ENCODE results near the gene FADS6. TPM values are rescaled to one million over a fixed set of nuclear protein-coding genes. Genes with fewer than 3 reads are reported as not detected.

The FADS6 gene
- polyA plus RNA-seq, 3 donors, result not detected

- Histone ChIP-seq H3K79me2 (ENCODE audit: insufficient read depth, low read length) (no peaks in the 10 kb centered on the region), H3K9ac (ENCODE audit: insufficient read depth, low read length, poor library complexity, severe bottlenecking) (no peak overlapping the region), H3K27me3 (ENCODE audit: control insufficient read depth in 2 of 2, insufficient read depth in 2 of 2, low read length in 2 of 2) (peaks cover 0 to 10% of the 10 kb centered on the region in 2 donors), H3K4me2 (replicated peaks; ENCODE audit: extremely low read depth, low read length, poor library complexity, severe bottlenecking) (peak overlapping the region; percentile 81), H3K36me3 (replicated peaks in 1 of 2; ENCODE audit: control insufficient read depth in 1 of 2, insufficient read depth in 2 of 2, low read length in 2 of 2) (peaks cover 17 to 25% of the 10 kb centered on the region in 2 donors), H3K4me1 (ENCODE audit: control insufficient read depth in 1 of 2, insufficient read depth in 2 of 2, low read length in 2 of 2) (peaks cover 23 to 38% of the 10 kb centered on the region in 2 donors), H3K27ac (ENCODE audit: low read depth in 1 of 2, low read length in 2 of 2) (no peak overlapping the region), H3K4me3 (replicated peaks in 1 of 3; ENCODE audit: low read depth in 2 of 3, low read length in 3 of 3) (peak overlapping the region in 1 of 3 experiments; percentile 68), H3K9me3 (replicated peaks in 1 of 2; ENCODE audit: control insufficient read depth in 1 of 2, insufficient read depth in 1 of 2, low read length in 2 of 2) (no peaks in the 10 kb centered on the region), H2AFZ (ENCODE audit: insufficient read depth, low read depth, low read length, poor library complexity, severe bottlenecking) (peak overlapping the region; percentile 77), H4K20me1 (ENCODE audit: insufficient read depth, low read length) (no peaks in the 10 kb centered on the region)
- peaks cover 30% of the 10 kb centered on the region in 2 donors for H3K36me3 Mint-ChIP-seq
- peaks cover 0 to 3% (median 0%) of the 10 kb centered on the region in 7 donors for H3K9me3 Mint-ChIP-seq
- 96% methylated on average over 3 of the region's 8 CpGs for WGBS (ENCODE audit: insufficient coverage)
- H3K4me3 Mint-ChIP-seq, result peak overlapping the region; percentile 34 to 39
- H3K4me1 Mint-ChIP-seq, result peaks cover 27% of the 10 kb centered on the region
- H3K27me3 Mint-ChIP-seq (ENCODE audit: low read depth in 3 of 3), result peaks cover 11 to 22% (median 17%) of the 10 kb centered on the region in 3 donors
- H3K27ac Mint-ChIP-seq, result peak overlapping the region in 4 of 7 donors; percentile 5 to 79 (median 56)
- intact Hi-C loops (cut with micrococcal nuclease), result no loop called here
- DNase-seq, result no peak
- TF ChIP-seq CTCF (IDR thresholded peaks at IDR 0.05), result no peak
Observed at GRCh38 chr17:74842146-74842598, 51.3 kb downstream of the FADS6 start.

DNA sequence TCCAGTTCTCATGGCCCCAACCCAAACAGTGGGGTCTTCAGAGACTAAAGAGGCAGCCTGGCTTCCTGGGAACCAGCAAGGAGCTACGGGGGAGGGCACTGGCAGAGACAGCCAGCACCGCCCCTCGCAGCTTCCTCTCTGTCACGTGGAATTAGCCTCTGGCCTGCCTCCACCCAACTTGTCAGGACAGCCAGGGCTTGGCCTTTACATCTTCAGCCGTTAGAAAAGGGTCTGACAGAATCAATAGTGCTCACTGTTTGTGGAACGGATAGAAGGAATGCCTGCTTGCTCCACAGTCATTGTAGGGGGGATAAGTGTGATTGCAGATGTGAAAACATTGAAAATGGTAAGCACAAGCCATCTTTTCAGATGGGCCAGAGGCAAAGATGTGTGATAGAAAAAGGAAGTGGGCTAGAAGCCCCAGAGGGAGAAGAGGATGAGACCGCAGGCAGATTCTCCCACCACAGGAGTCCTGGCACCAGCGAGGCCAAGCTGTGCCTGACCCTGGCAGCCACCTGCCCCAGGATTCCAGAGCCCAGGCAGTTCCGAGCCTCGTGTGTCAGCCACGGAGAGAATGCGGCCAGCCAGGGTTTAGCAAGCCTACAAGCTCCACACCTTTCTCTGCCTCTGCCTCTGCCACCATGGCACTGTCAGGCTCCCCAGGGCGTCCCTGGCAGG, 52.3 kb downstream of the FADS6 start:
- Histone ChIP-seq H3K4me2 (replicated peaks; ENCODE audit: extremely low read depth, low read length, poor library complexity, severe bottlenecking) (peak overlapping the region; percentile 81), H3K9ac (ENCODE audit: insufficient read depth, low read length, poor library complexity, severe bottlenecking) (peak overlapping the region; percentile 10), H3K36me3 (replicated peaks in 1 of 2; ENCODE audit: control insufficient read depth in 1 of 2, insufficient read depth in 2 of 2, low read length in 2 of 2) (peaks cover 27 to 36% of the 10 kb centered on the region in 2 donors), H3K9me3 (replicated peaks in 1 of 2; ENCODE audit: control insufficient read depth in 1 of 2, insufficient read depth in 1 of 2, low read length in 2 of 2) (no peaks in the 10 kb centered on the region), H3K27me3 (ENCODE audit: control insufficient read depth in 2 of 2, insufficient read depth in 2 of 2, low read length in 2 of 2) (peaks cover 0 to 10% of the 10 kb centered on the region in 2 donors), H3K4me1 (ENCODE audit: control insufficient read depth in 1 of 2, insufficient read depth in 2 of 2, low read length in 2 of 2) (peaks cover 23 to 38% of the 10 kb centered on the region in 2 donors), H4K20me1 (ENCODE audit: insufficient read depth, low read length) (no peaks in the 10 kb centered on the region), H3K27ac (ENCODE audit: low read depth in 1 of 2, low read length in 2 of 2) (peak overlapping the region; percentile 26 to 45), H3K4me3 (replicated peaks in 1 of 3; ENCODE audit: low read depth in 2 of 3, low read length in 3 of 3) (peak overlapping the region in 1 of 3 experiments; percentile 68), H2AFZ (ENCODE audit: insufficient read depth, low read depth, low read length, poor library complexity, severe bottlenecking) (peak overlapping the region; percentile 36), H3K79me2 (ENCODE audit: insufficient read depth, low read length) (no peaks in the 10 kb centered on the region)
- H3K9me3 Mint-ChIP-seq, result peaks cover 0 to 3% (median 0%) of the 10 kb centered on the region in 7 donors
- DNase-seq, result peak; percentile 56 to 71 (median 61)
- WGBS (ENCODE audit: insufficient coverage), result 19% methylated on average over 13 of the region's 13 CpGs
- peaks cover 36 to 41% of the 10 kb centered on the region in 2 donors for H3K36me3 Mint-ChIP-seq
- H3K4me1 Mint-ChIP-seq, result peaks cover 27% of the 10 kb centered on the region
- H3K27ac Mint-ChIP-seq, result peak overlapping the region; percentile 69 to 92 (median 76)
- H3K4me3 Mint-ChIP-seq, result peak overlapping the region; percentile 20 to 73
- TF ChIP-seq CTCF (IDR thresholded peaks at IDR 0.05), result no peak
- H3K27me3 Mint-ChIP-seq (ENCODE audit: low read depth in 3 of 3), result peaks cover 11 to 22% (median 18%) of the 10 kb centered on the region in 3 donors
- intact Hi-C loops (cut with micrococcal nuclease), result no loop called here

Data from CD14-positive monocyte (primary cell).